Karpas-422 (cell line): ENCODE data around the gene MYH3. TPM values are rescaled to one million over a fixed set of nuclear protein-coding genes. Genes with fewer than 3 reads are reported as not detected.

Source experiments
- DNase-seq: peaks from one replicate; pipeline ENCODE4 v3.0.0-alpha.2; 2015
- H2AFZ ChIP-seq: fragments of 200-600 bp; sonication (generic); 2 replicates; pipeline ENCODE4 v1.6.1; 2014; ENCODE audit warnings: antibody characterized with exemption, low read length, mixed read lengths
- H3K27ac ChIP-seq: fragments of 200-600 bp; sonication (generic); 2 replicates; pipeline ENCODE4 v1.5.1; 2014; ENCODE audit warnings: mild to moderate bottlenecking, low read length, moderate library complexity
- H3K27me3 ChIP-seq: fragments of 200-600 bp; sonication (generic); 2 replicates; pipeline ENCODE4 v1.6.1; 2014; ENCODE audit warnings: low read length, mixed read lengths
- H3K36me3 ChIP-seq: fragments of 200-600 bp; sonication (generic); 2 replicates; pipeline ENCODE4 v1.6.1; 2014; ENCODE audit warnings: low read length, mixed read lengths; ENCODE audit not compliant: insufficient read depth
- H3K4me1 ChIP-seq: fragments of 200-600 bp; sonication (generic); 2 replicates; pipeline ENCODE4 v1.6.1; 2014; ENCODE audit warnings: mild to moderate bottlenecking, low read length, mixed read lengths
- H3K4me2 ChIP-seq: fragments of 200-600 bp; sonication (generic); 2 replicates; pipeline ENCODE4 v1.6.1; 2014; ENCODE audit warnings: low read length, low read depth, mild to moderate bottlenecking; ENCODE audit not compliant: poor library complexity, severe bottlenecking
- H3K4me3 ChIP-seq: fragments of 200-600 bp; sonication (generic); 2 replicates; pipeline ENCODE4 v1.5.1; 2014; ENCODE audit warnings: mild to moderate bottlenecking, antibody characterized with exemption, low read length, mixed read lengths
- H3K79me2 ChIP-seq: fragments of 200-600 bp; sonication (generic); 2 replicates; pipeline ENCODE4 v1.6.1; 2014; ENCODE audit warnings: mild to moderate bottlenecking, low read length, mixed read lengths
- H3K9ac ChIP-seq: fragments of 200-600 bp; sonication (generic); 2 replicates; pipeline ENCODE4 v1.6.0; 2014; ENCODE audit warnings: low read length
- H3K9me2 ChIP-seq: fragments of 200-600 bp; sonication (generic), shearing (Covaris generic); replicated peaks from 2 replicates; pipeline ENCODE4 v1.6.0; 2014; ENCODE audit warnings: mild to moderate bottlenecking, low read length, moderate library complexity; ENCODE audit not compliant: insufficient read depth
- H3K9me3 ChIP-seq: fragments of 300-700, 200-600 bp; sonication (generic); 2 replicates; pipeline ENCODE4 v1.6.1; 2014; ENCODE audit warnings: low read length, mixed read lengths
- H4K20me1 ChIP-seq: fragments of 200-600 bp; sonication (generic); 2 replicates; pipeline ENCODE4 v1.6.1; 2014; ENCODE audit warnings: mild to moderate bottlenecking, antibody characterized with exemption, low read length, low read depth; ENCODE audit not compliant: insufficient read depth
- total RNA-seq: library from RNA; depleted of rRNA; stranded (reverse); fragments of >200 nt; shearing (Covaris generic); gene quantifications from 2 replicates; pipeline ENCODE4 v1.2.3, GENCODE V29; 2014; ENCODE audit warnings: low replicate concordance

MYH3 gene
- total RNA-seq, 1 experiment from 2014 or later: 1.0 TPM

GRCh38 chr17:10648381-10648780 lies 8.7 kb downstream of the MYH3 start:
- Histone ChIP-seq H3K27me3 (no peaks in the 10 kb centered on the region), H2AFZ (no peak overlapping the region), H3K9me2 (no peaks in the 10 kb centered on the region)

GRCh38 chr17:10646392-10646990 lies 10.6 kb downstream of the MYH3 start:
- Histone ChIP-seq H2AFZ (no peak overlapping the region), H3K4me3 (no peak overlapping the region), H4K20me1 (no peaks in the 10 kb centered on the region), H3K27me3 (no peaks in the 10 kb centered on the region), H3K9me2 (no peaks in the 10 kb centered on the region), H3K27ac (no peak overlapping the region), H3K4me2 (no peak overlapping the region), H3K4me1 (no peaks in the 10 kb centered on the region), H3K79me2 (no peaks in the 10 kb centered on the region), H3K9ac (no peak overlapping the region), H3K36me3 (no peaks in the 10 kb centered on the region), H3K9me3 (no peaks in the 10 kb centered on the region)
- DNase-seq: peak; percentile 86

More at GRCh38 chr17:10648381-10648780, 8.7 kb downstream of the MYH3 start:
- Histone ChIP-seq H3K4me1 (no peaks in the 10 kb centered on the region), H3K79me2 (no peaks in the 10 kb centered on the region), H3K27ac (no peak overlapping the region), H3K9me3 (no peaks in the 10 kb centered on the region), H3K9ac (no peak overlapping the region), H3K4me2 (no peak overlapping the region), H3K36me3 (no peaks in the 10 kb centered on the region), H4K20me1 (no peaks in the 10 kb centered on the region), H3K4me3 (no peak overlapping the region)
- DNase-seq: no peak

- no peak overlapping the region for H3K4me2 ChIP-seq
- no peaks in the 10 kb centered on the region for H4K20me1 ChIP-seq
- no peak overlapping the region for H3K4me3 ChIP-seq
- no peaks in the 10 kb centered on the region; the same call in 1 of the 2 replicates for H3K36me3 ChIP-seq
- no peaks in the 10 kb centered on the region for H3K9me2 ChIP-seq
- no peak overlapping the region for H3K9ac ChIP-seq
- H3K27me3 ChIP-seq: no peaks in the 10 kb centered on the region
- H3K4me1 ChIP-seq: no peaks in the 10 kb centered on the region
- no peak for DNase-seq
- no peak overlapping the region for H3K27ac ChIP-seq
- no peaks in the 10 kb centered on the region for H3K9me3 ChIP-seq
- no peak overlapping the region for H2AFZ ChIP-seq
- H3K79me2 ChIP-seq: no peaks in the 10 kb centered on the region
These were observed 16.6 kb downstream of the MYH3 start for GRCh38 chr17:10640475-10640874.

GRCh38 chr17:10638151-10638550 lies 19.0 kb downstream of the MYH3 start:
- DNase-seq: no peak
- no peaks in the 10 kb centered on the region; the same call in 1 of the 2 replicates for H3K36me3 ChIP-seq
- H4K20me1 ChIP-seq: no peaks in the 10 kb centered on the region
- H3K9me3 ChIP-seq: no peaks in the 10 kb centered on the region
- H3K4me3 ChIP-seq: no peak overlapping the region
- no peak overlapping the region for H3K4me2 ChIP-seq
- H3K9me2 ChIP-seq: no peaks in the 10 kb centered on the region
- no peak overlapping the region for H2AFZ ChIP-seq
- no peaks in the 10 kb centered on the region for H3K79me2 ChIP-seq
- H3K9ac ChIP-seq: no peak overlapping the region
- H3K27me3 ChIP-seq: no peaks in the 10 kb centered on the region
- H3K27ac ChIP-seq: no peak overlapping the region
- H3K4me1 ChIP-seq: peaks cover 7% of the 10 kb centered on the region

GRCh38 chr17:10635290-10635689 lies 21.8 kb downstream of the MYH3 start:
- no peaks in the 10 kb centered on the region for H4K20me1 ChIP-seq
- H3K36me3 ChIP-seq: no peaks in the 10 kb centered on the region
- no peak overlapping the region for H3K4me2 ChIP-seq

GRCh38 chr17:10633738-10634379 lies 23.2 kb downstream of the MYH3 start:
- Histone ChIP-seq H3K4me1 (peaks cover 7% of the 10 kb centered on the region), H3K27me3 (no peaks in the 10 kb centered on the region), H3K27ac (no peak overlapping the region), H3K4me3 (no peak overlapping the region), H2AFZ (no peak overlapping the region), H3K4me2 (no peak overlapping the region), H4K20me1 (no peaks in the 10 kb centered on the region), H3K9me2 (no peaks in the 10 kb centered on the region), H3K9me3 (no peaks in the 10 kb centered on the region), H3K9ac (no peak overlapping the region), H3K36me3 (no peaks in the 10 kb centered on the region; the same call in 1 of the 2 replicates), H3K79me2 (no peaks in the 10 kb centered on the region)
- DNase-seq: peak; percentile 54

More at GRCh38 chr17:10635290-10635689, 21.8 kb downstream of the MYH3 start:
- Histone ChIP-seq H3K4me3 (no peak overlapping the region), H2AFZ (no peak overlapping the region), H3K27me3 (no peaks in the 10 kb centered on the region), H3K9me3 (no peaks in the 10 kb centered on the region), H3K9ac (no peak overlapping the region), H3K4me1 (peaks cover 7% of the 10 kb centered on the region), H3K27ac (no peak overlapping the region), H3K79me2 (no peaks in the 10 kb centered on the region), H3K9me2 (no peaks in the 10 kb centered on the region)
- no peak for DNase-seq

GRCh38 chr17:10631701-10632100 lies 25.4 kb downstream of the MYH3 start:
- Histone ChIP-seq H3K9ac (no peak overlapping the region), H2AFZ (no peak overlapping the region), H3K79me2 (no peaks in the 10 kb centered on the region), H3K4me1 (peaks cover 7% of the 10 kb centered on the region), H3K9me3 (no peaks in the 10 kb centered on the region), H3K27me3 (no peaks in the 10 kb centered on the region), H3K4me2 (no peak overlapping the region), H3K36me3 (no peaks in the 10 kb centered on the region; the same call in 1 of the 2 replicates), H4K20me1 (no peaks in the 10 kb centered on the region), H3K27ac (no peak overlapping the region), H3K9me2 (no peaks in the 10 kb centered on the region), H3K4me3 (no peak overlapping the region)
- no peak for DNase-seq

- no peak overlapping the region for H3K27ac ChIP-seq
- H3K4me2 ChIP-seq: no peak overlapping the region
- H3K9ac ChIP-seq: no peak overlapping the region
- H3K4me1 ChIP-seq: peaks cover 7% of the 10 kb centered on the region
- H3K36me3 ChIP-seq: no peaks in the 10 kb centered on the region; the same call in 1 of the 2 replicates
- H3K9me3 ChIP-seq: no peaks in the 10 kb centered on the region
- no peak overlapping the region for H3K4me3 ChIP-seq
- peak; percentile 65 for DNase-seq
- no peaks in the 10 kb centered on the region for H4K20me1 ChIP-seq
- no peaks in the 10 kb centered on the region for H3K27me3 ChIP-seq
- H3K9me2 ChIP-seq: no peaks in the 10 kb centered on the region
- H3K79me2 ChIP-seq: no peaks in the 10 kb centered on the region
- H2AFZ ChIP-seq: peak overlapping the region; percentile 82
These were observed 25.9 kb downstream of the MYH3 start for GRCh38 chr17:10631048-10631700.
